ENCODE measurements around the gene CDKL1.
A peak's percentile ranks its signal among the peaks of the same experiment; 100 is the strongest.

- peak; percentile 72 for TF ChIP-seq SP7 (tag by site-specific recombination; IDR thresholded peaks at IDR 0.05)
- TF ChIP-seq, protein P1, sequence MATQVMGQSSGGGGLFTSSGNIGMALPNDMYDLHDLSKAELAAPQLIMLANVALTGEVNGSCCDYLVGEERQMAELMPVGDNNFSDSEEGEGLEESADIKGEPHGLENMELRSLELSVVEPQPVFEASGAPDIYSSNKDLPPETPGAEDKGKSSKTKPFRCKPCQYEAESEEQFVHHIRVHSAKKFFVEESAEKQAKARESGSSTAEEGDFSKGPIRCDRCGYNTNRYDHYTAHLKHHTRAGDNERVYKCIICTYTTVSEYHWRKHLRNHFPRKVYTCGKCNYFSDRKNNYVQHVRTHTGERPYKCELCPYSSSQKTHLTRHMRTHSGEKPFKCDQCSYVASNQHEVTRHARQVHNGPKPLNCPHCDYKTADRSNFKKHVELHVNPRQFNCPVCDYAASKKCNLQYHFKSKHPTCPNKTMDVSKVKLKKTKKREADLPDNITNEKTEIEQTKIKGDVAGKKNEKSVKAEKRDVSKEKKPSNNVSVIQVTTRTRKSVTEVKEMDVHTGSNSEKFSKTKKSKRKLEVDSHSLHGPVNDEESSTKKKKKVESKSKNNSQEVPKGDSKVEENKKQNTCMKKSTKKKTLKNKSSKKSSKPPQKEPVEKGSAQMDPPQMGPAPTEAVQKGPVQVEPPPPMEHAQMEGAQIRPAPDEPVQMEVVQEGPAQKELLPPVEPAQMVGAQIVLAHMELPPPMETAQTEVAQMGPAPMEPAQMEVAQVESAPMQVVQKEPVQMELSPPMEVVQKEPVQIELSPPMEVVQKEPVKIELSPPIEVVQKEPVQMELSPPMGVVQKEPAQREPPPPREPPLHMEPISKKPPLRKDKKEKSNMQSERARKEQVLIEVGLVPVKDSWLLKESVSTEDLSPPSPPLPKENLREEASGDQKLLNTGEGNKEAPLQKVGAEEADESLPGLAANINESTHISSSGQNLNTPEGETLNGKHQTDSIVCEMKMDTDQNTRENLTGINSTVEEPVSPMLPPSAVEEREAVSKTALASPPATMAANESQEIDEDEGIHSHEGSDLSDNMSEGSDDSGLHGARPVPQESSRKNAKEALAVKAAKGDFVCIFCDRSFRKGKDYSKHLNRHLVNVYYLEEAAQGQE (tag by site-specific recombination; IDR thresholded peaks at IDR 0.05), result no peak
- no peak for TF ChIP-seq CTCF (tag by site-specific recombination; IDR thresholded peaks at IDR 0.05)
- TF ChIP-seq, protein P2, sequence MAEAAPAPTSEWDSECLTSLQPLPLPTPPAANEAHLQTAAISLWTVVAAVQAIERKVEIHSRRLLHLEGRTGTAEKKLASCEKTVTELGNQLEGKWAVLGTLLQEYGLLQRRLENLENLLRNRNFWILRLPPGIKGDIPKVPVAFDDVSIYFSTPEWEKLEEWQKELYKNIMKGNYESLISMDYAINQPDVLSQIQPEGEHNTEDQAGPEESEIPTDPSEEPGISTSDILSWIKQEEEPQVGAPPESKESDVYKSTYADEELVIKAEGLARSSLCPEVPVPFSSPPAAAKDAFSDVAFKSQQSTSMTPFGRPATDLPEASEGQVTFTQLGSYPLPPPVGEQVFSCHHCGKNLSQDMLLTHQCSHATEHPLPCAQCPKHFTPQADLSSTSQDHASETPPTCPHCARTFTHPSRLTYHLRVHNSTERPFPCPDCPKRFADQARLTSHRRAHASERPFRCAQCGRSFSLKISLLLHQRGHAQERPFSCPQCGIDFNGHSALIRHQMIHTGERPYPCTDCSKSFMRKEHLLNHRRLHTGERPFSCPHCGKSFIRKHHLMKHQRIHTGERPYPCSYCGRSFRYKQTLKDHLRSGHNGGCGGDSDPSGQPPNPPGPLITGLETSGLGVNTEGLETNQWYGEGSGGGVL (tag by site-specific recombination; IDR thresholded peaks at IDR 0.05), result no peak
- no peak for TF ChIP-seq TCF7L2 (IDR thresholded peaks at IDR 0.05; ENCODE audit: borderline replicate concordance, low read depth, low read length)
- TF ChIP-seq SALL2 (tag by site-specific recombination; IDR thresholded peaks at IDR 0.05; ENCODE audit: borderline replicate concordance), result no peak
- TF ChIP-seq OVOL3 (tag by site-specific recombination; IDR thresholded peaks at IDR 0.05), result no peak
- no peak for TF ChIP-seq ZBTB1 (tag by site-specific recombination; IDR thresholded peaks at IDR 0.05)
- TF ChIP-seq, protein P3, sequence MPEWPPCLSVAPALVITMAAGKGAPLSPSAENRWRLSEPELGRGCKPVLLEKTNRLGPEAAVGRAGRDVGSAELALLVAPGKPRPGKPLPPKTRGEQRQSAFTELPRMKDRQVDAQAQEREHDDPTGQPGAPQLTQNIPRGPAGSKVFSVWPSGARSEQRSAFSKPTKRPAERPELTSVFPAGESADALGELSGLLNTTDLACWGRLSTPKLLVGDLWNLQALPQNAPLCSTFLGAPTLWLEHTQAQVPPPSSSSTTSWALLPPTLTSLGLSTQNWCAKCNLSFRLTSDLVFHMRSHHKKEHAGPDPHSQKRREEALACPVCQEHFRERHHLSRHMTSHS (tag by site-specific recombination; IDR thresholded peaks at IDR 0.05), result no peak
- TF ChIP-seq ZNF221 (tag by site-specific recombination; IDR thresholded peaks at IDR 0.05; ENCODE audit: borderline replicate concordance), result no peak
- TF ChIP-seq ZNF776 (tag by site-specific recombination; IDR thresholded peaks at IDR 0.05; ENCODE audit: borderline replicate concordance), result no peak
- TF ChIP-seq ZNF501 (tag by site-specific recombination; IDR thresholded peaks at IDR 0.05), result no peak
- TF ChIP-seq, protein P4, sequence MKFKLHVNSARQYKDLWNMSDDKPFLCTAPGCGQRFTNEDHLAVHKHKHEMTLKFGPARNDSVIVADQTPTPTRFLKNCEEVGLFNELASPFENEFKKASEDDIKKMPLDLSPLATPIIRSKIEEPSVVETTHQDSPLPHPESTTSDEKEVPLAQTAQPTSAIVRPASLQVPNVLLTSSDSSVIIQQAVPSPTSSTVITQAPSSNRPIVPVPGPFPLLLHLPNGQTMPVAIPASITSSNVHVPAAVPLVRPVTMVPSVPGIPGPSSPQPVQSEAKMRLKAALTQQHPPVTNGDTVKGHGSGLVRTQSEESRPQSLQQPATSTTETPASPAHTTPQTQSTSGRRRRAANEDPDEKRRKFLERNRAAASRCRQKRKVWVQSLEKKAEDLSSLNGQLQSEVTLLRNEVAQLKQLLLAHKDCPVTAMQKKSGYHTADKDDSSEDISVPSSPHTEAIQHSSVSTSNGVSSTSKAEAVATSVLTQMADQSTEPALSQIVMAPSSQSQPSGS (tag by site-specific recombination; IDR thresholded peaks at IDR 0.05; ENCODE audit: low read depth), result no peak
- TF ChIP-seq ZNF701 (tag by site-specific recombination; IDR thresholded peaks at IDR 0.05), result no peak
Measured at GRCh38 chr14:50388256-50388931, 8.3 kb downstream of the CDKL1 start.

Data from HEK293 (cell line).